ENCODE data around the gene GLYAT. TPM values are rescaled to one million over a fixed set of nuclear protein-coding genes. Genes with fewer than 3 reads are reported as not detected.
A peak's percentile ranks its signal among the peaks of the same experiment; 100 is the strongest.

GLYAT gene
- total RNA-seq, 4 donors from 2014 or later: 0.36 to 0.42 TPM; not detected in 2

GRCh38 chr11:58675334-58676155, 56.2 kb downstream of the GLYAT start:
- DNase-seq (ENCODE audit: low spot score in 2 of 2): peak in 1 of 2 donors; percentile 81
- Histone ChIP-seq H3K4me3 (no peak overlapping the region), H3K4me1 (no peaks in the 10 kb centered on the region), H3K27ac (no peak overlapping the region), H3K36me3 (no peaks in the 10 kb centered on the region), H3K27me3 (peaks cover 5% of the 10 kb centered on the region), H3K9me3 (no peaks in the 10 kb centered on the region)
- no peak for TF ChIP-seq EP300 (IDR thresholded peaks at IDR 0.05)
- TF ChIP-seq POLR2AphosphoS5 (IDR thresholded peaks at IDR 0.05): no peak
- TF ChIP-seq, protein P1, sequence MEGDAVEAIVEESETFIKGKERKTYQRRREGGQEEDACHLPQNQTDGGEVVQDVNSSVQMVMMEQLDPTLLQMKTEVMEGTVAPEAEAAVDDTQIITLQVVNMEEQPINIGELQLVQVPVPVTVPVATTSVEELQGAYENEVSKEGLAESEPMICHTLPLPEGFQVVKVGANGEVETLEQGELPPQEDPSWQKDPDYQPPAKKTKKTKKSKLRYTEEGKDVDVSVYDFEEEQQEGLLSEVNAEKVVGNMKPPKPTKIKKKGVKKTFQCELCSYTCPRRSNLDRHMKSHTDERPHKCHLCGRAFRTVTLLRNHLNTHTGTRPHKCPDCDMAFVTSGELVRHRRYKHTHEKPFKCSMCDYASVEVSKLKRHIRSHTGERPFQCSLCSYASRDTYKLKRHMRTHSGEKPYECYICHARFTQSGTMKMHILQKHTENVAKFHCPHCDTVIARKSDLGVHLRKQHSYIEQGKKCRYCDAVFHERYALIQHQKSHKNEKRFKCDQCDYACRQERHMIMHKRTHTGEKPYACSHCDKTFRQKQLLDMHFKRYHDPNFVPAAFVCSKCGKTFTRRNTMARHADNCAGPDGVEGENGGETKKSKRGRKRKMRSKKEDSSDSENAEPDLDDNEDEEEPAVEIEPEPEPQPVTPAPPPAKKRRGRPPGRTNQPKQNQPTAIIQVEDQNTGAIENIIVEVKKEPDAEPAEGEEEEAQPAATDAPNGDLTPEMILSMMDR (IDR thresholded peaks at IDR 0.05): peak; percentile 57 to 91
- no peak for TF ChIP-seq POLR2A (IDR thresholded peaks at IDR 0.05)
- WGBS: 34% methylated on average over 13 of the region's 13 CpGs

GRCh38 chr11:58674609-58675008, 57.1 kb downstream of the GLYAT start:
- TF ChIP-seq, protein P1 (IDR thresholded peaks at IDR 0.05): no peak
- TF ChIP-seq POLR2AphosphoS5 (IDR thresholded peaks at IDR 0.05) (no peak), EP300 (IDR thresholded peaks at IDR 0.05) (no peak), POLR2A (IDR thresholded peaks at IDR 0.05) (no peak)
- 81% methylated on average over 7 of the region's 12 CpGs for WGBS
- Histone ChIP-seq H3K36me3 (no peaks in the 10 kb centered on the region), H3K4me1 (no peaks in the 10 kb centered on the region), H3K27me3 (no peaks in the 10 kb centered on the region), H3K27ac (no peak overlapping the region), H3K9me3 (no peaks in the 10 kb centered on the region), H3K4me3 (no peak overlapping the region)
- DNase-seq (ENCODE audit: low spot score in 2 of 2): no peak

GRCh38 chr11:58671983-58672633, 59.6 kb downstream of the GLYAT start:
- H3K4me1 ChIP-seq: no peaks in the 10 kb centered on the region
- H3K36me3 ChIP-seq: no peaks in the 10 kb centered on the region
- 57% methylated on average over 6 of the region's 6 CpGs for WGBS
- H3K27ac ChIP-seq: no peak overlapping the region
- TF ChIP-seq POLR2A (IDR thresholded peaks at IDR 0.05) (no peak), EP300 (IDR thresholded peaks at IDR 0.05) (no peak), POLR2AphosphoS5 (IDR thresholded peaks at IDR 0.05) (no peak)
- TF ChIP-seq, protein P1 (IDR thresholded peaks at IDR 0.05): no peak
- H3K4me3 ChIP-seq: no peak overlapping the region
- no peaks in the 10 kb centered on the region for H3K27me3 ChIP-seq
- DNase-seq (ENCODE audit: low spot score in 2 of 2): no peak
- H3K9me3 ChIP-seq: no peaks in the 10 kb centered on the region

- peaks cover 5% of the 10 kb centered on the region for H3K27me3 ChIP-seq
- TF ChIP-seq POLR2A (IDR thresholded peaks at IDR 0.05): no peak
- no peak for DNase-seq (ENCODE audit: low spot score in 2 of 2)
- no peak overlapping the region for H3K4me3 ChIP-seq
- WGBS: 73% methylated on average over 5 of the region's 5 CpGs
- H3K4me1 ChIP-seq: no peaks in the 10 kb centered on the region
- H3K9me3 ChIP-seq: no peaks in the 10 kb centered on the region
- H3K27ac ChIP-seq: no peak overlapping the region
- no peaks in the 10 kb centered on the region for H3K36me3 ChIP-seq
These were observed 71.7 kb downstream of the GLYAT start for GRCh38 chr11:58659910-58660570.

GRCh38 chr11:58659404-58659803, 72.3 kb downstream of the GLYAT start:
- H3K4me1 ChIP-seq: peaks cover under 1% of the 10 kb centered on the region

More at GRCh38 chr11:58659404-58659803, 72.3 kb downstream of the GLYAT start:
- DNase-seq (ENCODE audit: low spot score in 2 of 2): no peak
- Histone ChIP-seq H3K9me3 (no peaks in the 10 kb centered on the region), H3K27me3 (peaks cover 5% of the 10 kb centered on the region), H3K36me3 (no peaks in the 10 kb centered on the region), H3K27ac (no peak overlapping the region), H3K4me3 (no peak overlapping the region)
- TF ChIP-seq POLR2A (IDR thresholded peaks at IDR 0.05) (no peak), POLR2AphosphoS5 (IDR thresholded peaks at IDR 0.05) (no peak), EP300 (IDR thresholded peaks at IDR 0.05) (no peak)
- TF ChIP-seq, protein P1 (IDR thresholded peaks at IDR 0.05): no peak
- 66% methylated on average over 2 of the region's 2 CpGs for WGBS

Other genes with a start within 250 kb of the GLYAT start
- not detected for gene OR5B21, start 223.8 kb downstream of the GLYAT start, total RNA-seq
- gene LPXN, start 156.1 kb downstream of the GLYAT start, total RNA-seq: 1 to 10 TPM; 2.9 to 5.5 (median 4.0) TPM
- 10 to 100 TPM; 45.9 to 52.4 (median 47.5) TPM for gene ZFP91, start 152.9 kb downstream of the GLYAT start, total RNA-seq
- 1 to 10 TPM; 2.8 to 3.6 (median 3.3) TPM for gene CNTF, start 109.3 kb downstream of the GLYAT start, total RNA-seq
- gene GLYATL2, start 112.8 kb upstream of the GLYAT start, total RNA-seq: 1 to 10 TPM in 2 of 4 donors, under 1 TPM in 1, not detected in 1; 0.87 to 8.6 (median 3.9) TPM
- gene GLYATL1, start 207.5 kb upstream of the GLYAT start, total RNA-seq: 1 to 10 TPM in 3 of 4 donors, not detected in 1; 2.4 to 6.1 (median 3.5) TPM

Measured in suprapubic skin (tissue), 4 donors.